DMS 273 (cell line): Measurements from ENCODE around the gene AZIN2.
"Not testable (repeated sequence)": the region's sequence is repeated elsewhere in the genome, so short reads cannot be mapped to it uniquely, and the experiment has no call there.

Source experiments
- DNase-seq: peaks from one replicate; lab custom pipeline; 2025; ENCODE audit not compliant: unreplicated experiment; lab: John Stamatoyannopoulos, UW

AZIN2 gene

GRCh38 chr1:33056426-33056825 is 24.5 kb upstream of the AZIN2 start:
- no peak for DNase-seq

DNA sequence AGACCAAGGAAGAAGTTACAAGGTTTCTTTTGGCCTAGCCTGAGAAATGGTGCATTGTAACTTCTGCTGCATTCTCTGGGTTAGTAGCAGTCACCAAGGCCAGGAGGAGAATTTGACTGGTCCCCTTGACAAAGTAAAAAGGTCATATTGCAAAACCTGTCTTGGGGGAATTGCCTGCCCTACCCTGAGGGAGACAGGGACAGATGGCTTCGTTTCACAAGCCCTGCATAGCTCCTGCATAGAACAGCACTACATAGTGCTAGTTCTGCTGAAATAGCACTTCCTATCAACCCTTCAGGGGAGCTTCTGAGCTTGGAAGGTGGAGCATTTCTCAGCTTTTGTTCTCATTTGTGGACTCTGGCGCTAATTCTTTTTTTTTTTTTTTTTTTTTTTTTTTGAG is 23.9 kb upstream of the AZIN2 start:
- peak; percentile 49 for DNase-seq

DNA sequence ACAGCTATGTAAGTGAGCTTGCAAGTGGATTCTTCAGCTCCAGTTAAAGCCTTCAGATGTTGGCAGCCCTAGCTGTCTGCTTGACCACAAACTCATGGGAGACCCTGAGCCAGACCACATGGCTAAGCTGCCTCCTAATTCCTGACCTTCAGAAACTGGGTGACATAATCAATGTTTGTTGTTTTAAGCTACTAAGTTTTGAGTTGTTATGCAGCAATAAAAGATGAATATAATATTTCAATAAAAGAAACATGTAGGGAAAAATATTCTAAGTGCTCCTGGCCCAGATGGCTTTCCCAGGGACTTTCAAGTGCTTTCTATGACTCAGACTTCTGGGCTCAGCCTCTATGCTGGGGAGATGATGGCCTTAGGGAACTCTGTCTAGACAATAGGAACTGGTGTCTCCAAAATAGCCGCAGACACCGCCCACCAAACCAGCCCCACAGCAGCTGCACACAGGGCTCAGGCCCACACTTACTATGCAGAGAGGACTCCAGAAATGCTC is 20.3 kb upstream of the AZIN2 start:
- peak; percentile 52 for DNase-seq

DNA sequence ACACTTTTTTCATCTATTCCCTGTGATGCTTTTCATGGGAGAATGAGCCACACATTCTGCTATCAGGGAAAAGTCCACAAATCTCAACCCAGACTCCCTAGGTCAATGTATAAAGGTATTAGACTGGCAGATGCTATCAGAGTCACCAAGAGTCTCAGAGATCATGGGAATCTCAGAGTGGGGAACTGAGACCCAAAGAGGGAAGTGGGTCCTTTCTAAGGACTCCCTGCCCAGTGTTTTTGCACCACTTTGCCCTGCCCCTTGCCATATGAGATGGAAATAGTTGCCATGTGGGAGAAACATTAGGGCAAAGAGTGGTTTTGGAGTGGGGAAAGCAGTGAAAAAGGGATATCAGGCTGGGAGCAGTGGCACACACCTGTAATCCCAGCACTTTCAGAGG is 19.1 kb upstream of the AZIN2 start:
- DNase-seq, result no peak

- peak; percentile 28 for DNase-seq
Observed at GRCh38 chr1:33064284-33064683, 16.7 kb upstream of the AZIN2 start.

- DNase-seq, result no peak
Observed at GRCh38 chr1:33065301-33065700, 15.7 kb upstream of the AZIN2 start.

- DNase-seq, result not testable (repeated sequence)
Observed at GRCh38 chr1:33066477-33066876, 14.5 kb upstream of the AZIN2 start.

- not testable (repeated sequence) for DNase-seq
Observed at GRCh38 chr1:33068108-33068507, 12.8 kb upstream of the AZIN2 start.

DNA sequence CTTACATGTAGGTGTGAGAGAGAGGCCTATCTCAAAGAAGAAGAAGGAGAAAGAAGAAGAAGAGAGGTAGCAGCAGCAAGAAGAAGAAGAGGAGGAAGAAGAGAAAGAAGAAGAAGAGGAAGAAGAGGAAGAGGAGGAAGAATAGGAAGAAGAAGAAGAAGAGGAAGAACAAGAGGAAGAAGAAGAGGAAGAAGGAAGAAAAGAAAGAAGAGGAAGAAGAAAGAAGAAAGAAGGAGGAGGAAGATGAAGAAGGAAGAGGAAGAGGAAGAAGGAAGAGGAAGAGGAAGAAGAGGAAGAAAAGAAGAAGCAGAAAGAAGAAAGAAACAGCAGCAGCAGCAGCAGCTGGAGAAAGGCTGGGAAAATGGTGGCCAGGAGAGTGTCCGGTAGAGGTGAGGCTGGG is 10.3 kb upstream of the AZIN2 start:
- no peak for DNase-seq

GRCh38 chr1:33072707-33073106 is 8.2 kb upstream of the AZIN2 start:
- DNase-seq, result no peak

GRCh38 chr1:33074193-33074945 is 6.6 kb upstream of the AZIN2 start:
- DNase-seq, result no peak

GRCh38 chr1:33078030-33078591 is 2.8 kb upstream of the AZIN2 start:
- no peak for DNase-seq

- no peak for DNase-seq
Observed at GRCh38 chr1:33080373-33080772, 580 bp upstream of the AZIN2 start.

DNA sequence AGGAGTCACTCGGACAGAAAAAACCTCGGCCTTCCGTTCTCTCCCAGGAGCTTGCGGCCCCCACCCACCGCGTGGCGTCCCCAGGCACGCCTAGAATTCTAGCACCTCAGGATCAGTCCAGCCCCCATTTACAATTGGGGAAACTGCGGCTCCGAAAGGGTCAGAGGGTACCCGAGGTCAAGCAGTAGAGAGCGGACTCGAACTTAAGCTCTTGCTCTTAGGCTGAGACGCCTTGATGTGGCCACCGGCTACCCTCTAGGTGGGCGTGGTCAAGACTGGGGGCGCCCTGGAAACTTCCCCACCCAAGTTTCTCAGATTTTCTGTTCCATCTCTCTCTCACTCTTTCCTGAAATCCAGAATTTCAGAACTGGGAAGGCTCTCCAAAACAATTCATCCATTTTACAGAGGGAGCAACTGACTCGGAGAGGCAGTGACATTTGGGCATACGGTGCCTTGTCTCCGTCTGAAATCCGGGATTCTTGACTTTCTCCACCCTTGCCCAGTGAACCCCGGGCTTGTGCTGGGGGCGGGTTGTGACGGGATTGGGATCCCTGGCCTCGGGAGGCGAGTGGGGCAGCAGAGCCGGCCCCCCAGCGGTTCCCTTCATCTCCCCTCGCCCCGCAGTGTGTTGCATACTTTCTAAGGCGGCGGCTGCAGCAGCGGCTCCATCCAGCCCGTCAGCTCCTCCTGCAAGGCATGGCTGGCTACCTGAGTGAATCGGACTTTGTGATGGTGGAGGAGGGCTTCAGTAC is 777 bp downstream of the AZIN2 start:
- DNase-seq, result no peak

- no peak for DNase-seq
Observed at GRCh38 chr1:33082575-33083108, 1.7 kb downstream of the AZIN2 start.

GRCh38 chr1:33085332-33085731 is 4.4 kb downstream of the AZIN2 start:
- DNase-seq, result no peak

- peak; percentile 79 for DNase-seq
Observed at GRCh38 chr1:33086384-33086850, 5.5 kb downstream of the AZIN2 start.

GRCh38 chr1:33087677-33088076 is 6.7 kb downstream of the AZIN2 start:
- DNase-seq, result no peak

DNA sequence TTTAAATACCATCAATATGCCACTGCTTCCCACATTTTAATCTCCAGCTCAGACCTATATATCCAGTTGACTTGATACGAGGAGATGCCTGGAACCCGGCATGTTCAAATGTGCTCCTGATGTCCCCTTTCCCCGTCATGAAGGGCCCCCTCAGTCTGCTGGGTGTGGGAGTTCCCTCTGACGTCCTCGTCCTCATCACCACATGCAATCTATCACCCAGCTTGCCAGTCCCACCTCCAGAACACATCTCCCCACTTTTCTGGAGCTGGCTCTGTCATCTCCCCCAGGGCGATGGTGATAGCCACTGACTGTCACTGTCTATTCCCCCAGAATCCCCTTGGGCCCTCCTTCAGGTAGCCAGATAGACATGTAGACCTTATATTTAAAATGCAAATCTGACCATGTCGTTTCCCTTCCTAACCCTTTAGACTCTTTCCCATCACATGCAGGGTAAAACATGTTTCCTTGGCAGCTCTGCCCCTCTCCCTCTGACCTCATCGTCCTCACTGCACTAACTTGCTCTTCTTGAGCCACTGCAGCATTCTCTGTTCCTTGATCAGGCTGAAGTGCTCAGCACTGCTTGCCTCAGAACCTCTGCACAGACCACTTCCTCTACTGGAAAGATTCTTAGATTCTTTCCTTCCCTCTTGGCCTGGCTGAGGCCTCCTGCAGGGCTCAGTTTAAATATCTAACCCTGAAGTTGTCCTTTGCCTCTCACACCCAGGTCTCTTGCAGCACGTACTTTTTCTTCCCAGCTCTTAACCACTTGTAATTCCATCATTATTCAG is 7.4 kb downstream of the AZIN2 start:
- DNase-seq, result no peak

DNA sequence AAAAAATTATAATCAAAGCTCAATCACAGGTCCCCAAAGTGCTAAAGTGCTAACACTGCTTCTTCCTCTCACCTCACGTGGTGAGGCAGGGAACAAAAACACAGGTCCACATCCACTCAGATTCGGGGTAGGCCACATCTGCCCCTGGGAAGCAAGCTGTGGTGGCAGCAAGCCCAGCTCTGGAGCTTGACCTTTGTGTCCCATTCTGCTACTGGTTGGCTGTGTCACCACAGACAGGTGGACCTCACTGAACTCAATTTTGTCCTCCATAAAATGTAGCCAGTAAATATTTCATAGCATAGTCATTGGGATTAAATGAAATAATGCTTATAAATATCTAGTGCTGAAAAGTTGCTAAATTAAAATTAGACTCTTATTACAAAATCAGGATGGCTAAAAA is 8.5 kb downstream of the AZIN2 start:
- DNase-seq, result no peak

- no peak for DNase-seq
Observed at GRCh38 chr1:33092438-33092837, 11.5 kb downstream of the AZIN2 start.
